ENCODE measurements around the gene SLC6A8.
"Not testable (repeated sequence)": the region's sequence is repeated elsewhere in the genome, so short reads cannot be mapped to it uniquely, and the experiment has no call there.

Gene SLC6A8

DNA sequence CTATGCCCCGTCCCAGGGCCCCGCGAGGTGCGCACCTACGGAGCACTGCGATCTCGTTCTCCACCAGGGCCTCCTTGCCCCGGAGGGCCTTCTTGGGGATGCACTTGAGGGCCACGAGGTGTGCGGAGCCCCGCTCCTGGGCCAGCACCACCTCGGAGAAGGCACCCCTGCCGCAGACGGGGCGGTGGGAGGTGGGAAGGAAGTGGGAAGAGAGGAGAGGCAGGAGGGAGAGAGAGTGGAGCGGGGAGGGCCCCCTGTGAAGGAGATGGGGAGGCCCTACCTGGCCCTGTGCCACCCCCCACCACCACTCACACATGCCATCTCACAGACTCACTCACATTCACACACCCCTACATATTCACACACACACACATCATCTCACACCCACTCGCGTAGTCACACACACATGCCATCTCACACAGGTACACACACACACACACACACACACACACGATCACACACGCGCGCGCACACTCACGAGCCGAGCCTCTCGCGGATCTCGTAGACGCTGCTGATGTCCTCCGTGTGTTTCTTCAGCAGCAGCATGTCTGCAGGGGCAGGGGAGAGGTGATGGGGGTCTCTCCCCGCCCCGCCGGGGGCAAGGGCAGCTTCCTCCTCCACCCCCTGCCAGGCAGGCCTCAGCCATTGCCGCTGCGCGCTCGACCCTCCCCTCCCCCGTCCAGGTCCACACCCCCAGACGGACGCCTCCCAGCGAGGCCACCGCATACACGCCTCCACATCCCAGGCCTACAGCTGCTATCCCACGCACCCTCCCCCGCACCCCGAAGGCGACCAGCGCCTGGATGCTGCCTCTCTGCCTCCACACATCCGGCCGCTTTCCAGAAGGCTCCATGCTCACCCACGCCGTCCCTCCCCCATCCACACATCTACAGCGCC lies 14.9 kb upstream of the SLC6A8 start:
- DNase-seq, result no peak

DNA sequence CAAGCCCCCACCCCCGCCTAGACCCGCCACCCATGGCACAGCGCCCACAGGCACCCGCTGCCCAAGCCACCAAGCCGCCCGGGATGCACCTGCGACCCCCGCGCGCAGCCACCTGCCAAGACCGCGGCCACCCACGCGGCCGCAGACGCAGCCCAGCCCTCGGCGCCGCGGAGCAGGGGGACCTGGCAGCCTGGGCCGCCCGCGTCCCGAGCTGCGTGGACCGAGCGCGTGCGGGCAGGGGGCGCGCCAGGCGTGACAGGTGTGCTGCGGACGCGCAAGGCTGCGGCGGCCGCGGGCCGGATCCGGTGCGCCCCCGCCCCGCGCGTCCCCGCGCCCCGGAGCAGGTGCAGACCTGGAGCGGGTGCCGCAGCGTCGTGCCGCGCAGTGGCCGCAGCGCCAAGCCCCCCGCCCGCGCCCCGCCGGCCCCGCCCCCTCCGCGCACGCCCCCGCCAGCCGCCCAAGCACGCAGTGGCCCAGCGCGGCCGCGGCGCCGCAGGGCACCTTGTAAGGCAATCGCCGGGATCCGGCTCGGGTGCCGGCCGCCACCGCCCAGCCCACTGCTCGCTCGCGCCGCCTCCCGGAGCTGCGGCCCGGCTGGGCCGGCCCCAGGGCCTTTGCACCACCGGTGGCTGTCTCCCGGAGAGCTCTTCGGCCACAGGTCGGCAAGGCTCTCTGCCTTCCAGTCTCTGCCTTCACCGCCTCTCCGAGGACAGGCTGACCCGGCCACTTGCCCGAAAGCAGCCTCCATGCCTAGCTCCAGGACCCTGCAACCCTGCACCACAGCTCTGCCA lies 14.1 kb upstream of the SLC6A8 start, which contains the start of gene PNCK:
Gene PNCK (minus strand): TSS at position 386 of the 791 bp plus-strand sequence. CDS start 737 bp downstream, outside the sequence.
- DNase-seq, result no peak

DNA sequence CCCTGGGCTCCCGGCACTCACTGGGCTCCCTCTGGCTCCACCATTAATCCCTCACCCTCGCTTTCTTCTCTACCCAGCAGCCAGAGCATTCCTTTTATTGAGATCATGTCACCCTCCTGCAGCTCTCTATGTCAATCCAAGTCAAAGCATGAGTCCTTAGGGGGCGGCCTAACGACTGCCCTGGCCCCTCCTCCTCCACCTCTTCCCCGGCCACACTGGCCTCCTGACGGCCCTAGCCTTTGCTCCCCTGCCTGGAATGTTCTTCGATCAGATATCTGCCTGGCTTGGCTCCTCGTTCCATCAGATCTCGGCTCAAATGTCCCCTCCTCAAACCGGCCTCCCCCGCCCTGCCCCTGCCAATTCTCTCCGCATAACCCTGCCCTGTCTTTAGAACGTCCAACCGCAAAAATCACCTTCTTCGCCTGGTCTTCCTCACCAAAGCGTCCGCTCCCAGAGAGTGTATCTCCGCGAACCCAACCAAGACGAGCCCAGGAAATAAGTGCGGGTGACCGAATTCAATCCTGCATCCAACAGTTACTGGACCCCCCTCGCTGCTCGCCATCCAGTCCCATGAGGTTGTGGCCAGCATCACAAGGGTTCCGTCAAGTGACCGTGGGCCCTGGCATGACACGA lies 13.4 kb upstream of the SLC6A8 start:
- DNase-seq, result no peak

DNA sequence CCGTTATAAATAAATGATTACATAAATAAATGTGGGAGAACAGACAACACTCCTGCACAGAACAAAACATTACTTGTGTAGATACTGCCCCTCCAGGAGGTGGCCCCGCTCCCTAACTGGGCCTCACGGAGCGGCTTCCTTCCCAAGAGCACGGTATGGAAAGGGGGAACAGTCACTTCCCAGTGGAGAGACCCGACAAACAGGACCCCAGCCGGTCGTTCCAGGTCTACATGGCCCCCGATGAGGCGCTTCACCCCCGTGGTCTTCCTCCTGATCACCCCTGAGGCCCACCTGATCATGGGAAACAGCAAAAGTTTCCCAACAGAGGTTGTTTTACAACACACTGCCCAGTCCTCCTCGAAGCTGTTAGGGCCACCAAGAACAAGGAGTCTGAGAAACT lies 6.6 kb upstream of the SLC6A8 start:
- DNase-seq, result no peak

GRCh38 chrX:153683486-153683885 lies 4.2 kb upstream of the SLC6A8 start:
- not testable (repeated sequence) for DNase-seq

GRCh38 chrX:153684467-153685155 lies 3.1 kb upstream of the SLC6A8 start:
- no peak for DNase-seq

DNA sequence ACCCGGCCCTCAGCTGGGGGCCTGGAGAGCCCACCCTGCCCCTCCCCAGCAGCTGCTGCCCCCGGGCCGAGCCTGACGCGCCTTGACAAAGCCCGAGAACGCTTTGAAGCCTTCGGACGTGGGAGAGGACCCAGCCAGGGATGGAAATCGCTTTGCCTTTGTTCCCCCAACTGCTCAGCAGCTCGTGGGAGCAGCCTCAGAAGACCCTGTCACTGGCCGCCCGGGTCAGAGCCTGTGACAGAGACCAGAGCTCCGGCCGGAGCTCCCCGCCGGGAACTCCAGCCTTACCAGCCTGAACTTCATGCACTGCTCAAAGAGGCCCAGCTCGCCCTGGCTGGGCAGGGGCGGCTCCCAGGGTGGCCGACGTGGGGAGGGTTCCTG lies 2.6 kb upstream of the SLC6A8 start:
- DNase-seq, result no peak

DNA sequence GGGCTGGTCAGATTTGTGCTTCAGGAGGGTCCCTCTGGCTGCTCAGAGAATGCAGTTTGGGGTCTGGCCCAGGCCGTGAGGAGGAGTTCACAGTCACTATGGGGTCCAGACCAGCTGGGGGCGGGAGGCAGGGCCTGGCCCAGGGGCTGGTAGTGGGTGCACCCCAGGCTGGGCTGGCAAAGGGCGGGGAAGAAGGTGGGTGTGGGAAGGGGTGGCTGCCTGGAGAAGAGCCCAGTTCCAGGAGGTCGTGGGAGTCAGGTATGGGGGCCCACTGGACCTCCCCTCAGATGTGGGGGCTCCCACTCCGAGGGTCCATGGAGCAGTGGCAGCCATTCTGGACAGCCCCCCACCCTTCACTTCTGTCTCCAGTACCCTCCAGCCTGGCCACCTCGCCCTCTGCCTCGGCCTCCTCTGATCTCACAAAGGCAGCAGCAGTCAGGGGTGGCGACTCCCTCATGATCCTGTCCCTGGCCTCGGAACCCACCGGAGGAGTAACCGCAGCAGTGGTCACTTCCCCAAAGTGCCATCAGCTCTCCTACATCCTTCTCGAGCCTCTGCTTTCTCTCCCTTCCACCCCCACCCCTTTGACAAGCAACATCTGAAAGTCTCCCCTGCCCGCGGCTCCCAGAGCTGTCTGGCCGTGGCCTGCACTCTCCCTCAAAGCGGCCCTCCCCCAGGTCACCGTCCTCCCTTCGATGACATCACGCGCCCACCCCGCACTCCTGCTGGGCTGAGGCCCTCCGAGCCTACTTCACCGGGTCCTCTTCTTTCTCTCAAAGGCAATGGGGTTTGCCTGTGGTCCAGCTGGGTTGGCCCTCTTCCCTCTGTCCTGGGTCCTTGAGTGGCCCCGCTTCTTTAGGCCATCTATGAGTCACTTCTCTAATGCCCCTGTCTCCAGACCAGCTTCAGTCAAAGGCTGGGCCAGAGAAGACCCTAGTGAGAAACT lies 1.7 kb upstream of the SLC6A8 start:
- no peak for DNase-seq

- DNase-seq, result no peak
Measured at GRCh38 chrX:153686711-153687110, 1.0 kb upstream of the SLC6A8 start.

- no peak for DNase-seq
Measured at GRCh38 chrX:153688071-153688470, 345 bp downstream of the SLC6A8 start.

DNA sequence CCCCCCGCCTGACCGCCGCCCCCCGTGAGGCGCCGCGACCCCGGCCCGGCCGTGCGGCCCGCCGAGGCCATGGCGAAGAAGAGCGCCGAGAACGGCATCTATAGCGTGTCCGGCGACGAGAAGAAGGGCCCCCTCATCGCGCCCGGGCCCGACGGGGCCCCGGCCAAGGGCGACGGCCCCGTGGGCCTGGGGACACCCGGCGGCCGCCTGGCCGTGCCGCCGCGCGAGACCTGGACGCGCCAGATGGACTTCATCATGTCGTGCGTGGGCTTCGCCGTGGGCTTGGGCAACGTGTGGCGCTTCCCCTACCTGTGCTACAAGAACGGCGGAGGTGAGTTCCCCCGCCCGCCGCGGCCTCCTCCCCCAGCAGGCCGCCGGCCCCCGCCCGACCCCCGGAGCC lies 780 bp downstream of the SLC6A8 start:
- DNase-seq, result no peak

- DNase-seq, result no peak
Measured at GRCh38 chrX:153688911-153689590, 1.3 kb downstream of the SLC6A8 start.

DNA sequence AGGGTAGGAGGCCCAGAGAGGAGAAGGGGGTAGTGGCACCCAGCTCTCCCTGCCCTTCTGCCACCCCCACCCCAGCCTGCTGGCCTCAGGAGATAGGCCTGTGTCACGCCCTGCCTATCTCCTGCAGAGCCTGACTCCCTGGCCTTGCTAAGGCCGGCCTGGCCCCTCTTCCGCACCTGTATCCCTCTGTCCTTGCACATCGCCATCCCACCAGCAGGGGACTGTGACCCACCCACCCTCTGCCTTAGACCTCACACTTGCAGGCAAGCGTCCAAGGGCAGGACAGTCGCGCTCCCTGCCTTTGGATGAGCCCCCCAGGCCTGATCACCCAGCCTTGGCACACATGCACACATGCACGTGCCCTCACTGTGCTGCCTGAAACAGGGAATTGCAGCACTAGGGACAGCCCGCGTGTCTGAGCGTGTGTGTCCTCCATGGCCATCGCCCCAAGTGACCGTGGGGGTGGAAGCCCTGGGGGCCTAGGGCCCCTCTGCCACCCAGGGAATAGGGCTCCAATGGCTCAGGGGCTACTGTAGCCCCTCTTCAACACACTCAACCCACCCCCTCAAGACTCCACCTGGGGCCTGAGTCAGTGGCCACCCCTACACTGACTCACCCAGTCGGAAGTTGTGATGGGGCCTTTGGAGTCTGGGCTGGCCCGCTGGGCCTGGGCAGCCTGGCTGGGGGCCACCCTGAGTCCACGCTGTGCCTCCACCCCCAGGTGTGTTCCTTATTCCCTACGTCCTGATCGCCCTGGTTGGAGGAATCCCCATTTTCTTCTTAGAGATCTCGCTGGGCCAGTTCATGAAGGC lies 2.1 kb downstream of the SLC6A8 start:
- DNase-seq, result no peak

DNA sequence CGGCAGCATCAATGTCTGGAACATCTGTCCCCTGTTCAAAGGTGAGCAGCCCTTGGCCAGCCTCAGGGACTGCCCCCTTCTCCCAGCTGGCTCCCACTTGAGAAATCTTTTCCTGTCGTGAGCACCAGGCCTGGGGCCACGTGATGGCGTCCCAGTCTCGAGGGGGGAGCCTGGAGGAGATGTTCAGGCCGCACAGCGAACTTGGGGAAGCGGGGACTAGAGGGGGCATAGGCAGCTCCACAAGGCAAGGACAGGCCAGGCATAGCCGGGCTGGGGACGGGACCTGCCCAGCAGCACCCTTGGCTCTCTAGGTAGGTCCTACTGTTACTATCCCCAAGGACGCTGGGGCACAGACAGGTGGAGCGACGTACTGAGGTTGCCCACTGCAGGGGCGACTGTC lies 2.7 kb downstream of the SLC6A8 start:
- no peak for DNase-seq

GRCh38 chrX:153691032-153691827 lies 3.5 kb downstream of the SLC6A8 start:
- not testable (repeated sequence) for DNase-seq

- no peak for DNase-seq
Measured at GRCh38 chrX:153692003-153692402, 4.3 kb downstream of the SLC6A8 start.

DNA sequence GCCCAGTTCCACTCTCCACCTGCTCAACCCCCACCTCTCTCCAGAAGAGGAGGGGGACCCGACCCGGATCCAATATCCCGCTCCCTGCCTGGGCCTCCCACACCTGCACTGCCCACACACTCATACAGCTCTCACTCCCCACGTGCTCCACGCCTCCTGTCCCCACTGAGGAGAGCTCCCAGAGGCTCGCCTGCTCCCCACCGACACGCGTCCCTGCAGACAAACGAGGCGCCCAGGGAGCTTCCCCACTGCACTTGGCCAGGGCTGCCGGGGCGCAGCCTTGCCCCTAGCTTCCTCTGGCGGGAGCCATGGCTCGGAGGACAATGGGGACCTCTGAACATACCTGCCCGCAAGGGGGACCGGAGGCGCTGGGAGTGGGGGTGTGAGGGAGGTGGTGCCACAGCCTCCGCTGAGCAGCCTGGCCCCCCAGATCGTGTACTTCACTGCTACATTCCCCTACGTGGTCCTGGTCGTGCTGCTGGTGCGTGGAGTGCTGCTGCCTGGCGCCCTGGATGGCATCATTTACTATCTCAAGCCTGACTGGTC lies 5.0 kb downstream of the SLC6A8 start:
- no peak for DNase-seq

- no peak for DNase-seq
Measured at GRCh38 chrX:153693216-153694086, 5.7 kb downstream of the SLC6A8 start.
